NB4 (cell line): ENCODE data around the gene NALF2.

ENCODE experiments used
- CTCF ChIP-seq: IDR thresholded peaks from one replicate; pipeline ENCODE4 v1.5.1; 2012; ENCODE audit warnings: low read depth, low read length
- MAX ChIP-seq: IDR thresholded peaks from 2 replicates; pipeline ENCODE4 v1.6.1; 2011; ENCODE audit warnings: low read depth, low read length
- POLR2A ChIP-seq: IDR thresholded peaks from 2 replicates; pipeline ENCODE4 v1.6.1; 2011; ENCODE audit warnings: mild to moderate bottlenecking; ENCODE audit not compliant: insufficient read length; ENCODE audit errors: extremely low read depth

- TF ChIP-seq POLR2A (no peak), MAX (no peak), CTCF (no peak)
Measured at GRCh38 chrX:69522052-69522451, 17.9 kb downstream of the NALF2 start.
